Measurements from ENCODE around the gene TMEM123.
"Not testable (repeated sequence)": the region's sequence is repeated elsewhere in the genome, so short reads cannot be mapped to it uniquely, and the experiment has no call there.

Gene TMEM123

DNA sequence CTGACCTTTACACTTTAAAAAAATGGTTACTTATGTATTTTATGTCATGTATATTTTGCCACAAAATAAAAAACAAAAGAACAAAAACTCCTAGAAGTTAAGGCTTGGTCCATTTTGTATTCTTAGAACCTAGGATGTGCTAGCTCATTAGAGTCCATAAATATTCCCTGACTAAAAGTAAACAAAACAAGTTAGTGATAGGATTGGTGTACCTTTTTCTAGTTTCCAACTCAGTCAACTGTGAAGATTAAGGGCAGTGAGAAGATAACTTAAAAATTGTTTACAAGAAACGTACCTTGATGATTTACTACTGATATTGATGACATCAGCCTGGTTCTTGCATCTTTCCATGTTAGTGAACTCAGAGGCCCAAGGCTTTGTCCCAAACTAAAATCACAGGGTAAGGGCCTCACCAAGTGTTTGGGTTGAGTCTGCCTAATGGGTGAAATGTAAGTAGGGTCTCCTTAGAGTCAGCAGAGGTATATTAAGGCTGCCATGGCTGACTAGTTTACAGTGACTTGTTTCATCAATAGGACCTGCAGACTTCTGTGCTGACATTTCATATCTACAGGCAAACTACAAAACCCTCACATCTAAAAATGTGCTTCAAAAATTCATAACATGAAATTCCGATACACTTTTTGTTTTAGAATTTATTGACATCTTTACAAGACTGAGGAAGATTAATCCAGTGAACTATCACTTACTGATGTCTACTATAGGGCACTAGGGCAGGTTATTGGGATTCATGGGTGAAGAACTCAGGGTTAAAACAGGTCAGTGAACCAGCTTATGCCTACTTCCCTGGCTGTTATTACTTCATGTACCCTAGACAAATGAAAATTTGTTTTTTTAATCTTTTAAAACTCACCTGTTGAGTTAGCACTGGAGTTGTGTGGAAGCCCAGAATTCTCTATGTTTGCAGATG lies 4.4 kb downstream of the TMEM123 start:
- DNase-seq, result no peak

DNA sequence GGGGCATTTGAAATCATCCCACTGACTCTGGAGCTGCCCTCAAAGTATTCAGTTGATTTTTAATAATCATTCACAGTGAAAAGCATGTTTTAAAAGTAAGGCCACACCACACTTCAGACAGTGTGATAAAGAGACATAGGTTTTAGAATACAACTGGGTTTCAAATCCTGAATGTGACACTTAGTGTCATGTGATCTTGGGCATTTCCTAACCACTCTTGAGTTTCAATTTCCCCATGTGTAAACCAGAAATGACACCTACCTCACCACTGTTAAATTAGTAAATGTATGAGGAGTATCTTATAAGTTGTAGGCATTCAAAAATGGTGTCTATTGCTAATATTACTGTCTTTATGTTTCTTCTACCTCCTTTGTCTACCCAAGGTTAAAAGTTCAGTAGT lies 5.4 kb downstream of the TMEM123 start:
- DNase-seq, result no peak

DNA sequence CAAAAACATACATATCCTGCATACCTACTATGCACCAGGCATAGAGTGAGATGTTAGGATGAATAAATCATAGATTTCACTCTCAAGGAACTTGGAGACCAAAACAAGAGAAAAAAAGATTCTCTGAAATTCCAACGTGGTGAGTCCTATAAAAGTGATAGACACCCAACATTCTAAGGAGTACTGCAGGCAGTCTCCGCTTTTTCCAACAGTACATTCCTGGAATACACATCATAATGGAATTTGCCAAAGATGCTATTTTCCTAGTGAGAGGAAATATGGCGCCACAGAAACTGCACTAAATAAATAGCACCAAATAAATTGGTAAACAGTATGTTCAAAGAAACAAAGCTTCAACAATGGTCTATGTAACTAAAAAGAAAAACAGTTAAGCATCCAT lies 6.0 kb downstream of the TMEM123 start:
- DNase-seq, result no peak

DNA sequence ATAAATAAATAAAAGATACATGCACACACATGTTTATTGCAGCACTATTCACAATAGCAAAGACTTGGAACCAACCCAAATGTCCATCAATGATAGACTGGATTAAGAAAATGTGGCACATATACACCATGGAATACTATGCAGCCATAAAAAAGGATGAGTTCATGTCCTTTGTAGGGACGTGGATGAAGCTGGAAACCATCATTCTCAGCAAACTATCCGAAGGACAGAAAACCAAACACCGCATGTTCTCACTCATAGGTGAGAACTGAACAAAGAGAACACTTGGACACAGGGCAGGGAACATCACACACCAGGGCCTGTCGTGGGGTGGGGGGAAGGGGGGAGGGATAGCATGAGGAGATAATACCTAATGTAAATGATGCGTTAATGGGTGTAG lies 7.9 kb downstream of the TMEM123 start:
- not testable (repeated sequence) for DNase-seq

DNA sequence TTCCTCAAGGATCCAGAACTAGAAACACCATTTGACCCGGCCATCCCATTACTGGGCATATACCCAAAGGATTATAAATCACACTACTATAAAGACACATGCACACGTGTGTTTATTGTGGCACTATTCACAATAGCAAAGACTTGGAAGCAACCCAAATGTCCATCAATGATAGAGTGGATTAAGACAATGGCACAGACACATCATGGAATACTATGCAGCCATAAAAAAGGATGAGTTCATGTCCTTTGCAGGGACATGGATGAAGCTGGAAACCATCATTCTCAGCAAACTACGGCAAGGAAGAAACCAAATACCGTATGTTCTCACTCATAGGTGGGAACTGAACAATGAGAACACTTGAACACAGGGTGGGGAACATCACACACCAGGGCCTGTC lies 8.4 kb downstream of the TMEM123 start:
- not testable (repeated sequence) for DNase-seq

DNA sequence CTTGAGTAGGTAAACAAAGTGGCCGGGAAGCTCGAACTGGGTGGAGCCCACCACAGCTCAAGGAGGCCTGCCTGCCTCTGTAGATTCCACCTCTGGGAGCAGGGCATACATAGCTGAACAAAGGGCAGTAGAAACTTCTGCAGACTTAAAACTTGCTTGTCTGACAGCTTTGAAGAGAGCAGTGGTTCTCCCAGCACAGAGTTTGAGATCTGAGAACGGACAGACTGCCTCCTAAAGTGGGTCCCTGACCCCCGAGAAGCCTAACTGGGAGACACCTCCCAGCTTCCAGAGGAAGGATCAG lies 13.6 kb downstream of the TMEM123 start:
- DNase-seq, result not testable (repeated sequence)

DNA sequence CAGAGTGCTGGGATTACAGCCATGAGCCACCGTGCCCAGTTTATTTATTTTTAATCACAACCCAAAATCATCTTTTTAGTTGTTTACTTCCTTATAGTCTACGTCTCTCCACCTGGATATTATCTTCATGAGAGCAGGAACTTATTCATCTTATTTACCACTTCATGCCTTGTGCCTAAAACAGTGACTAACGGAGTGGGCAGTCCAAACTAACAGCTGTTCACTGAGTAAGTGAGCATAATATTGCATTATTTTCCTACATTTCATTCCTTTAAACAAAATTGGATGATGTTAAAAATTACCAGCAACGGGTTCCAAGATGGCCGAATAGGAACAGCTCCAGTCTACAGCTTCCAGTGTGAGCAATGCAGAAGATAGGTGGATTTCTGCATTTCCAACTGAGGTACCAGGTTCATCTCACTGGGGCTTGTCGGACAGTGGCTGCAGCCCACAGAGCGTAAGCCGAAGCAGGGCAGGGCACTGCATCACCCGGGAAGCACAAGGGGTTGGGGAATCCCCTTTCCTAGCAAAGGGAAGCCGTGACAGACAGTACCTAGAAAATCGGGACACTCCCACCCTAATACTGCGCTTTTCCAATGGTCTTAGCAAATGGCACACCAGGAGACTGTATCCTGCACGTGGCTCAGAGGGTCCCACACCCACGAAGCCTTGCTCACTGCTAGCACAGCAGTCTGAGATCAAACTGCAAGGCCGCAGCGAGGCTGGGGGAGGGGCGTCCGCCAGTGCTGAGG lies 14.1 kb downstream of the TMEM123 start:
- DNase-seq, result no peak

DNA sequence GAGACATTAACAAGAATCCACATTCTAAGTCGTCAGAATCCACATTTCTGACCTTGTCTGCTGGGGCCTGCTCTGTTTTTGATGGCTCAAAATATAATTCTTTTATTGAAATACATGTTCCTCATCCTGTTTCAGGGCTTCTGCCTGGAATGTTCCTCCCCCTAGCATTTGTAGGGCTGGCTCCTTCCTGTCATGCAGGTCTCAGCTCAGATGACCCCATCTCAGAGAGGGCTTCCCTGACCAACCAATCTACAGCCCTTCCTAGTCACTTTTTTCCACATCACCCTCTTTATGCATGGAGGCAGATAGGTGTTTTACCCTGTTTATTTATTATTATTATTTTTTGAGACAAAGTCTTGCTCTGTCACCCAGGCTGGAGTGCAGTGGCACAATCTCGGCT lies 14.8 kb downstream of the TMEM123 start:
- no peak for DNase-seq

DNA sequence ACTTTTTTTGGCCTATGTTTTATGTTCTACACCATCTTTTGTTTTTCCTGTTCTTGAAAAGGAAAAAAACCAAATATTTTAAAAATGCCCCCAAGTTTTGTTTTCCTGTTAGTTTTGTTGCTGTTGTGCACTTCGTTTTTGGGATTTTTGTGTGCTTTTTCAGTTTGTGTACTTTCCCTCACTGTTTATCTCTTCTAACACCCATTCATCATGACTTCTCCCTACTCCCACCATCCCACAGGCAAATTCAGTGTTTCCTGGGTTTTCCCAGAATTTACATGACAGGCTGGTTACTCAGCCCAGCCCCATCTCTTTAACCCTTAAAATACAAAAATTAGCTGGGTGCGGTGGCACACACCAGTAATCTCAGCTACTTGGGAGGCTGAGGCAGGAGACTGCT lies 15.6 kb downstream of the TMEM123 start:
- no peak for DNase-seq

DNA sequence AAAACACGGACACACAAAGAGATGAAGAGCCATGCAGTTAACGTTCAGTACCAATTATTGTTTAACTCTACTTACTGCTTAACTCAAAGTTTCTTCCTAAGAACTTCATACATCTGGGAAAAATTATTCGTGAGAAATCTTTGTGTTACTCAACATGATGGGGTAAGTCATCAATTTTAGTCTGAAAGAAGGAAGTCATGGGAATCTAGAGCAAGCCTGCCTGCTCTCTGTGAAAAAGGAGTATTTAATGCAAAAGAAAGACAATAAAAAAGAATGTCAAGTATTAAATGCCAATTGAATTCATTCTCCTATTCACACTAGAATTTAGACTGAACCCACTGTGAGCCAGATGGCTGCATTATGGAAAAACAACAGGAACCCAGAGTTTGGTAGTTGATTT lies 16.0 kb downstream of the TMEM123 start:
- DNase-seq, result no peak

DNA sequence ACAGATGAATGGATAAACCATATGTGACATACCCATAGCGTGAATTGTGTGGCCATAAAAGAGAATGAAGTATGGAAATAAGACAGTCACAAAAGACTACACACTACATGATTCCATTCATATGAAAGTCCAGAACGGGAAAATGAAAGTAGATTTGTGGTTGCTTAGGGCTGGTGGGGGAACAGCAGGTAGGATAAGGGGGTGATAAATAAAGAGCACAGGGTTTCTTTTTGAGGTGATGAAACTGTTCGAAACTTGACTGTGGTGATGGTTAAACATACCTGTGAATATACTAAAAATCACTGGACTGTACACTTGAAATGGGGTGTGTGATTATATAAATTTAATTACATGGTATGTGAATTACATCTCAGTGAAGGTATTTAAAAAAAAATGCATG lies 16.9 kb downstream of the TMEM123 start:
- DNase-seq, result no peak

DNA sequence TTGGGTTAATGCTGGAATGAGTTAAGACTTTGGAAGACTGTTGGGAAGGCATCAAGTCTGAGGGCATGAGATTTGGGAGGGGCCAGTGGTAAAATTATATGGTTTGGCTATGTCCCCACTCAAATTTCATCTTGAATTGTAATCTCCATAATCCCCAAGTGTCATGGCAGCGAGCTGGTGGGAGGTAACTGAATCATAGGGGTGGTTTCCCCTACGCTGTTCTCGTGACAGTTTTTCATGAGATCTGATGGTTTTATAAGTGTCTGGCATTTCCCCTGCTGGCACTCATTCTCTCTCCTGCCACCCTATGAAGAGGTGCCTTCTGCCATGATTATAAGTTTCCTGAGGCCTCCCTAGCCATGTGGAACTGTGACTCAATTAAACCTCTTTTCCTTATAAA lies 19.0 kb downstream of the TMEM123 start:
- DNase-seq, result not testable (repeated sequence)

DNA sequence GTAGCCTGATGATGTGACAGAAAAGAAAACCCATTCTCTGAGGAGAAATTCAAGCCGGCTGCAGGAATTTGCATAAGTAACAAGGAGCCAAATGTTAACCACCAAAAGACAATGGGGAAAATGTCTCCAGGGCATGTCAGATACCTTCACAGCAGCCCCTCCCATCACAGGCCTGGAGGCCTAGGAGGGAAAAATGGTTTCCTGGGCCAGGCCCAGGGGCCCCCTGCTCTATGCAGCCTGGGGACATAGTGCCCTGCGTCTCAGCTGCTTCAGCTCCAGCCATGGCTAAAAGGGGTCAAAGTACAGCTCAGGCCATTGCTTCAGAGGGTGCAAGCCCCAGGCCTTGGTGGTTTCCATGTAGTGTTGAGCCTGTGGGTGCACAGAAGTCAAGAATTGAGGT lies 20.0 kb downstream of the TMEM123 start:
- not testable (repeated sequence) for DNase-seq

DNA sequence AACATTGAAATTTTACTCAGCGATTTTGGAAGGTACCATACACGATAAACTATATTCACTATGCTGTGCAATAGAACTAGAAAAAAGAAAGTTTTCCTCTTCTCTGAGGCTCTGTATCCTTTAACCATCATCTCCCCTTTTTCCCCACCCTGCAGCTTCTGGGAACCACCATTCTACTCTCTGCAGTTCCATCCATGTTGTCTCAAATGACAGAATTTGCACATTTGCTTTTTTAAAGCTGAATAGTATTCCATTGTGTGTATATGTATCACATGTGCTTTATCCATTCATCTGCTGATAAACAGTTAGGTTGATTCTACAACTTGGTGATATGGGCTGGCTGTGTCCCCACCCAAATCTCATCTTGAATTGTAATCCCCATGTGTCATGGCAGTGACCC lies 21.2 kb downstream of the TMEM123 start:
- DNase-seq, result no peak

DNA sequence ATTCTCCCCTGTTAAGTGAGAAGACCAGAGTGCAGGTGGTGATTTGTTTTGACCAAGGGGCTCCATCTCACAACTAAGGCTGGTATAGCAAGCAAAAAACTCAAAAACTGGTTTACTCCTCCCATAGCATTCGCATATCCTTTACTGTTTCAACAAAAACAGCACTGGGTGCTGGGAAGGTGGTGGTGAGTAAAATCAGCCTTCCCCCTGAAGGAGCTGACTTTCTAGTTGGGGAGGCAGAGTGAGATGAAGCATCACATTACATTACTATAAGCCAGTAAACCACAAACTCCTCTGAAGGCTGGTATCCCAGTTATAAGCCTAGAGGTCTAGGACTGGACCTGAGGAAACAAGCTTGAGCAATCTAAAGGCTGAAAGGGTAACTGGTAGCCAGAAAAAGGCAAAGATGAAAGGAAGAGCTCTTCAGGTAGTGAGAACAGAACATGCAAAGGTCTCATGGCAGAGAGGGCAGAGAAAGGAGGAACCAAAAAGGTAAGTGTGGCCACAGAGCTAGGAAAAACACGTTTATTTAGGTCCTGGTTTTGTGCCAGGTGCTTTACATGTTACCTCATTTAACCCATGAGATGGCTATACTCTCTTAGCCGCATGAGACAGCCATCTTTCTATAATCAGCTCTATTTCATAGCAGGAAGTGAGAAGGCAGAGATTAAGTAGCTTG lies 22.3 kb downstream of the TMEM123 start:
- no peak for DNase-seq

DNA sequence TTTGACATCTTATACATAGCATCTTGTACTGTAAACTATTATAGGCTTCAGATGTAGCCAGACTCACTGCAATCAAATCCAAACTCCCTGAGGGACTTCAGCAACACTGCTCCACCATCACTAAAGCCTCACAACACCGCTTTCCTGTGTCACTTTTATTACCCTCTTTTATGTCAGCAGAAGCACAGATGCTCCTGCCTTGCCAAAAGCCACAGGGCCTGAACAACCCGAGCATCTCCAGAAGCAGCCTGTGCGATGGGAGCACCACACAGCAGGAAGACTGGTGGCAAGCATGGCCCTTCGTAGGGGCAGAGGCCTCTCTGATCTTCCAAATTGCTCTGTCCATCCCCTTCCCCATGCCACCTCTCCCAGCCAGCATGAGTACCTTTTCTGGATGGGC lies 22.9 kb downstream of the TMEM123 start:
- DNase-seq, result no peak

DNA sequence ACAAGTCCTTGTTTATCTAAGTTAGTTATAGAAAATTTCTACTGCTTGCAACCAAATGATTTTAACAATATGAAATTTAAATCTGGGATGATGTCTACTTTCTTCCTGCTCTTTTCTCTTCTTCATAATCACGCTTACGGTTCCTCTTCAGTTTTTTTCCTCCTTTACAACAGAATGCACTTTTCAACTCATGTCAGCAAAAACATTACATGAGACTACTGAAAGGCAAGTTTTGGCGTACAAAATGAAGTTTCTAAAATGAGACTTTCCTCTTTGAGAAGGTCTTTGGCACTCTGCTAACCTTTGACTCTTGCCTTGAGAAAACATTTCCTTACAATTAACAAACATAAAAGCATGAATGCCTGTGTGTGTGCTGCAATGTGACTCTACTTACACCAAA lies 23.3 kb downstream of the TMEM123 start:
- DNase-seq, result no peak

DNA sequence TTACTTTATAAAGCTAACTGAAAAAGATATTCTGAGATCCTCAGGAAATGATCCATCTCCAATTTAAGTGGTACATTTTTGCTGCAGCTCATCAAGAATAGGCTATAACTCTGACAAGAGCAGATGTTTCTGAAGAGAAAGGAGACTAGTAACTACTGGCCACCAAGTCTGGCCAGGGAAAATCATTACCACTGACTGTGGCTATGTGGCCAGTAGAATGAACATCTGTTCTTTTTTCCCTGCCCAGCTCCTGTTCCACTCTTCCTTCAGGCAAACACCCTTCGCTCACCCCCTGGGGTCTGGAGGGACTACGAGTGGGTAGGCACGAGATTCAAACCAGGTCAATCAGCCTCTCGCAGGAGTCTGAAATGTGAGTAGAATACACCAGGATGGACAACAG lies 23.9 kb downstream of the TMEM123 start:
- DNase-seq, result no peak

DNA sequence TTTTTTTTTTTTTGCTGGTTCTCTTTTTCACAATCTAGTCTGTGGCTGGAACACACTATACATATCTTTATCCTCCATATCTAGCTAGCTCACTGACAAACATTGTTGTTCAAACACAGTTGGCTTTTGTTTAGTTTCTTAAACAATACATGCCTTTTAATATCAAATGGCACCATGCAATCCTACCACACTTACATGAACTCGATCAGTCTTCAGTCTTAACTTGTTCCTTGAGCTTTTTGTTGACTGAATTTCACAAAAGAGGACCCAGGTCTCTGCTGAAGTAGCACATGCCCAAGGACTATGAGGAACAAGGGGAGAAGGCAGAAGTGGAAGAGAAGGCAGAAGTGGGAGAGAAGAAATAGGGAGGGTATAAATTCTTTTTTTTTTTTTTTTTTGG lies 25.5 kb downstream of the TMEM123 start:
- DNase-seq, result no peak

DNA sequence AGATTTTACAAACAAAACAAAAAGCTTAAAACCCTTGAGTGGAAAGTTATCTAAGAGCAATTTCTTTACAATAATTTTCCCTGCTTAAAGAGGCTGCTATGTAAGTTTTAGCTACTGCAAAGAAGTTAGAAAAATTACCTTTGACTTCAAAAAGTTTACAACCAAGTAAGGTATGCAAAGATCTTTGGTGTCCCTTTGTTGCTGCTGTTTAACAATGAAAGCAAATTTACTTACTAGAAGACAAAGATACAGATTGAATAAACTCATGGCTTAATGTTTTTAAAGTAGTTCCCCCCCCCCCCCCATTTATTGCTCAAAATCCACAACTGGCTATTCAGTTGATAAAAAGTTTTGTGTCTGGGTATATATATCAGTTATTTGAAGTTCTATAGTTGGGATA lies 26.0 kb downstream of the TMEM123 start:
- DNase-seq, result no peak

DNA sequence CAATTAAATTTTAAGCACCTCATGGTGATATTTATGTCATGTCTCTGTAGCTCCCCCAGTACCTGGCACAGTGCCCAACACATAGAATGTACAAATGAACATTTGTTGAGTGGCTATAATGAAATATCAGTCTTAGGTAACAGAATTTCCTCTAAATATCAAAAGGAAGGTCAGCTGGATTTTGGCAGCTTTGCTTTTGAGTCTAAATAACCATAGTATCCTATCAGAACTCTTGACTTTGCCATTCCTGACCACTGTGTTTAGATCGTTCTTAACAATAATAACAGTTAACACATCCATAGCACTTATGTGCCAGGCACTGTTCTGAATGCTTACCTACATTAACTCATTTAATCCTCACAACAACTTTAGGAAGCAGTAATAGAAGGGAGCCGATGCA lies 26.6 kb downstream of the TMEM123 start:
- no peak for DNase-seq

DNA sequence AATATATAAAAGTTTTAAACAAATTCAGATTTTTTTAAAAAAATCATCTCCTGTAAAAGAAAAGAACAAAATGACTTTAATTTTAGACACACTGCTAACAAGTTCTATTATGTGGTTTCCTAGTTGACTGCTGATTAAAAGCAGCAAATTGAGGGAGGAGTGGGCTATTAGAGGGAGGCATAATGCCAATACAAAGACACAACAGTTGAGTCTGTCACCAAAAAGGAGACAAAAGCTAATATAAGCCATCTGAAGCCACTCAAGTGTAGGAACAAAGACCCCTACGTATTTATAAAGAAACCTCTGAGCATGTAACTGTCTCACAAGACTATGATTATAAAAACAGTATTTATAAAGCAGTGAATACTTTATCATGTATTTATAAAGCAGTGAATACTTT lies 28.6 kb downstream of the TMEM123 start:
- DNase-seq, result no peak

DNA sequence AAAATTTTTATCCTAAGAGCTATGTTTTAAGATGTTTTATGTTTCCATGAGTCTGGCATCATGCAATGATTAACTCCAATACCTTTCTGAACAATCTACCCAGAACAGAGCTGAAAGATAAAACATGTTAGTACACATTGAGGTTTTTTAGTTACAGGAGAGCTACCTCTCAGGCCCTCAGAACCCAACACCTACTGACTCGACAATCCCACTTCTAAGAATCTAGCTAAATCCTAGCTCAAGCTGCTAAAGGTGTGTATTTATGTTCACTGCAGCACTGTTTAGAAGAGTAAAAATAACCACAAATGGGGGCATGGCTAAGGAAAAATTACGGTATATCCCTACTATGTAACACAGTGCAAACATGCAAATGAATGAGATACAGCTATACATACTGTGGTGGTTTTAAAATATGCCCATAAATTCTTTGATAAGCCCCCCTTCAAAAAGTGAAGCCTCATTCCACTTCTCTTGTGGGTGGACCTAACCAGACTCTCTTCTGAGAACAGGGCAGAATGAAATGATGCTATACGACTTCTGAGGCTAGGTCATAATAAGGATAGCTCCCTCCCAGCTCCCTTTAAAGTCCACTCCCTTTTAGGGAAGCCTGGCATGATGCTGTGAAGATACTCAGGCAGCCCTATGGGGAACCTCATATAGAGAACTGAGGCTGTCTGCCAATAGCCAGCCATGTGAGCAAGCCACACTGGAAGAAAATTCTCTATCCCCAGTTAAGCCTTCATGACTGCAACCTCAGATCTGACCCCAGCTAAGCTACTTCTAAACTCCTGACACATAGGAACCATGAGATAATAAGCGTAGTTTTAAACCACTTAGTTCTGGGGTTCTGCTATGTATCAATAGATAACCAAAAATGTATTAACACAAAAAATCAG lies 29.5 kb downstream of the TMEM123 start:
- DNase-seq, result no peak

Measured in SIG-M5 (cell line).